OCI-LY3 (cell line): ENCODE measurements around the gene TMEM178B.

Experiments
- EZH2phosphoT487 ChIP-seq: fragments of 200-600 bp; shearing (Covaris generic); IDR thresholded peaks from 2 replicates; pipeline ENCODE4 v1.6.1; 2018; ENCODE audit warnings: antibody characterized with exemption, mixed run types, low read depth
- TF ChIP-seq, protein P1 (sequence below): fragments of 200-600, 300-600 bp; sonication (generic); IDR thresholded peaks from 2 replicates; pipeline ENCODE4 v1.5.1; 2014; ENCODE audit warnings: antibody characterized with exemption, low read length, low read depth

DNA sequence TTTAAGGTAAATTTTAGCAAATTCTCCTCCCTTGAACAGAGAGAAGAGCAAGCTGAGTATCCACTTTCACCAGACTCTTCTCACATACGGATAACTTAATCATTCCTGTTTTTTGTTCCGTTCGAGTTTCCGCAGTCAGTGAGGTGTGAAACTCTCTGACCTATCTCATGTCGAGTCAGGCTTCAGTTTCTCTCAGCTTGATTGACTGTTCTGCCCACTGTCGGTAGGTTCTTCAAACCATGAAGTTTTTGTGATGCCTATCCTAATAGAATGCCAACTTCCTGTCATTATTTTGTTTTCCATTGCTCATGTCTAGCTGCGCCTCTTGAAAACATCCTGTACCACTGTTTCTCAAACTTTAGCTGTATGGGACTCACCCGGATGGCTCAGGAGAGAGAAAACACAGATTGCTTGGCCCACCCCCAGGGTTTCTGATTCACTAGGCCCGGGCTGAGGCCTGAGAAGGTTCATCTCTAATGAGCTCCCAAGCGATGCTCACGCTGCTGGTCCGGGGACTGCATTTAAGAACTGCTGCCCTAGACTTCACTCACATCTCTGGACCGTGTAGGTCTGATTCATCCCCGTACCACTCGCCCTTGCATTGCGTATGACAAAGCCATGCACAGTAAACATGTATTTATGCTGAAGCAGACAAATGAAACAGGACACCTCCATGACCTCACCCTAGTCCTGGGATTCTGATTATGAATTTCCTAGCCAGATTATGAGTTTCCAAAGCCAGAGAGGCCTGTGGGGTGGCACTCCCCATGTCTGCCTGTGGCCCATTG, 269.0 kb downstream of the TMEM178B start:
- TF ChIP-seq, protein P1, sequence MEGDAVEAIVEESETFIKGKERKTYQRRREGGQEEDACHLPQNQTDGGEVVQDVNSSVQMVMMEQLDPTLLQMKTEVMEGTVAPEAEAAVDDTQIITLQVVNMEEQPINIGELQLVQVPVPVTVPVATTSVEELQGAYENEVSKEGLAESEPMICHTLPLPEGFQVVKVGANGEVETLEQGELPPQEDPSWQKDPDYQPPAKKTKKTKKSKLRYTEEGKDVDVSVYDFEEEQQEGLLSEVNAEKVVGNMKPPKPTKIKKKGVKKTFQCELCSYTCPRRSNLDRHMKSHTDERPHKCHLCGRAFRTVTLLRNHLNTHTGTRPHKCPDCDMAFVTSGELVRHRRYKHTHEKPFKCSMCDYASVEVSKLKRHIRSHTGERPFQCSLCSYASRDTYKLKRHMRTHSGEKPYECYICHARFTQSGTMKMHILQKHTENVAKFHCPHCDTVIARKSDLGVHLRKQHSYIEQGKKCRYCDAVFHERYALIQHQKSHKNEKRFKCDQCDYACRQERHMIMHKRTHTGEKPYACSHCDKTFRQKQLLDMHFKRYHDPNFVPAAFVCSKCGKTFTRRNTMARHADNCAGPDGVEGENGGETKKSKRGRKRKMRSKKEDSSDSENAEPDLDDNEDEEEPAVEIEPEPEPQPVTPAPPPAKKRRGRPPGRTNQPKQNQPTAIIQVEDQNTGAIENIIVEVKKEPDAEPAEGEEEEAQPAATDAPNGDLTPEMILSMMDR = no peak
- TF ChIP-seq EZH2phosphoT487 = no peak
